ENCODE data around the gene NSG1.
A peak's percentile ranks its signal among the peaks of the same experiment; 100 is the strongest.

NSG1 gene

DNA sequence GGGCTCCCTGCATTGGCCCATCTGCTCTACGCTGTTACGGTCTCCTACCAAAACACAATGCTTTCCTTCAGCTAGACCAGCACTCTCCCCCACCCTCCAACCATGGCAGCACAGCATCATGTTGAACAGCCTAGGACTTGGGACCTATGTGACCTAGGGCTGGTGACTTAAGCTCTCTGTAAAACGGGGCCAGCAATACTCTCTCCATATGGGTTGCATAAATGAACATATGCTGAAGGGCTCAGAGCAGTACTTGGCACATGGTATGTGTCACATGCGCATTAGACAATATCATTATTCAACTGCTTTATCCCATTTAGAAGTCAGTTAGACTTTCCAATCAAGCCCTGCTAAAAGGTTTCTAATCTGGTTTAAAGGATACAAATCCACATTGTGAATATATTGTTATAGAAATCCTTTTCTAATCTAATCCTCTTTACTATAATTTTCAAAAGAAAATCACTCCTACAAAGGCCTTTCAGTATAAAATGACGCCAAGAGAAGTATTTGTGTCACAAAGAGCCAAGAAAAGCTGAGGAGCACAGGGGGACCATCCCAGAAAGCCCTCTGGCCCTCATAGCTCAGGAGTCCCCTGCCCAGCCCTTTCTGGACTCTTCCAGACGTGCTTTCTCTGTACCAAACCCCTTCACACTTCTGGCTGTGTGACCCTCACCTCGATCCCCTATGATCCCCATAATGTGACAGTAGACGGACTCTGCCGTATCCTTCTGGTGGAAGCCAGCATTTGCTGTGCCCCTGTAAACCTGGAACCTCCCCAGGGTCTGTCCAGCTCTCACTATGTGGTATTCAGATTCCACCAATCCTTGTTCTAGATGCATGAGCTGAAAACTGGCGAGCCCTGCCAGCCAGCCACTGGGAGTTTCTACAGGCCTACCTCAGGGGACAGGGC, 42.3 kb downstream of the NSG1 start:
- no peak for FAIRE-seq
- DNase-seq (ENCODE audit: insufficient read length, low spot score) = no peak

DNA sequence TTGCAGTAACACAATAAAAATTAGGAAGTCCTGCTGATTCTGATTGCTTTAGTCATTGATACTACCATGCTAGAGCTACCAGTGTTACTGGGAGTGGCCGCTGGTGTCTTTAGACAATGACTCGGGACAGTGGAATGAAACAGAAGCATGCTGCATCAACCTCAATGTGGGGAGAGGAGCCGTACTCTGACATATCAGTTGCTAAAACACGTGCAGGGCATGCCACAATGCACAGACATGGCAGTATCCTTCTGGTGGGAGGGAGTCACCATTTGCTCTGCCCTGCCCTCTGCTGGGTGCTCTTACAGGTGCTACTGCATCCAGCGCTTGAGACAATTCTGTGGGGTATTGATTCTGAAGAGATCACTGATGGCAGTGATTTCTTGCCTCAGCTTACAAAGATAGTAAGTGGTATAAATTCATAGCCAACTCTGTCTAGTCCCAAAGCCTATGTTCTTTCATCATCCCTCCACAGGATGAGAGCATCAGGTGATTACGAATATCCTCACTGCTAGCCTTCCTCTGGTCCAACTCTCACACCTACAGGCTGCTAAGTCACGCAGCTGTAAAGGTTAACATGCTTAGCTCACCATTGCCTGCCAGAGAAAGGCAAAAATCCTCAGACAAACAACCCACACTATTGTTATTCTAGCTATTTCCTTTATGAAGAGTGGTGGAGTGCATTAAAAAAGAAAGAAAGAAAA, 43.7 kb downstream of the NSG1 start:
- DNase-seq (ENCODE audit: insufficient read length, low spot score) = peak; percentile 66
- peak; percentile 92 for FAIRE-seq

DNA sequence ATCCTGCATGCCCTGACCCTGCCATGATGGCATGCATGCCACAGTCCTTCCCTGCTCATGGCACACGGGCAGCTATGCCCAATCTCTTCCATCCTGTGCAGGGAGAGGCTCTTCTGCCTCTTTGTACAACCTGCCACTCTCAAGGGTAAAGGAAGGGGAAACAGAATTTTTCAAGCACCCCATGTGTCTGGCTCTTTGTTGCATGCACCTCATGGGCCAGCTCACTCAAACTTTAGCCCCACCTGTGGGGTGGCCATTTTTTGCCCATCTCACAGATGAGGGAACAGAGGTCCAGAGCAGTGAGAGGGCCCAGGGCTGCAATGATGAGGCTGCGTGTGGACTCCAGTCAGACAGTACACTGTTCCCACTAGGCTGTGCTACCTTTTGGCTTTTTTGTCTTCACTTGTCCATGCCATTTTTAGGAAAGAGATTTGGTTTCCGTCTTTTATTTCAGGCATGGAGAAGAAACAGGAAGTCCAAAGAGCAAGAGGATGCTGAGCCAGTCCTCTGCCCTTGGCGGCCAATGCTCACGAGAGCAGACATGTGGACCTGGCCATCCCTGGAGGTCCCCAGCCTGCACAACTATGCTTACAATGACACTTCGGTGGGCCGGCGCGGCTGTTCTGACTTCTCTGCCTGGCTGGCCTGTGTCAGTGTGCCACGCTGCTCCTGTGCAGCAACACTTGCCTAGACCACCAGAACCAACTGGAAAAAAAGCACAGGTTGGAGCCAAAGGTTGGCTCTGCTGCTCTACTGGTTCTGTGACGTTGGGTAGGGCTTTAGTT, 45.6 kb downstream of the NSG1 start:
- DNase-seq (ENCODE audit: insufficient read length, low spot score) (no peak), FAIRE-seq (no peak)

DNA sequence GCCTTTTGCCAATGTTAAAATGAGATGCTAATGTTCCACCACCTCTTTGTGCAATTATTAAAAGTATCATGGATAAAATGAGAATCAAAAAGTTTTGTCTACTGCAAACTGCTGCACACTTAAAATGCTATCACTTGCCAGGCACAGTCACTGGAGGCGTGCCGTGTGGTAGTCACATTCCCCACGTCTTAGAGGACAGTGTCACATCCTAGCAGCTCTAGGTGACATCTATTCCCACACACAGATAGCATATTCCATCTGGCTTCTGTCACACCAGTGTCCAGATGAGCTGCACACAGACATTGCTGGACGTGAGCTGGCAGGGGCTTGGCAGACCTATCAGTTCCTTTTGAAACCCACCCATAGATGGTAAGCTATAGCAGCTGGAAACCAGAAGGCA, 47.0 kb downstream of the NSG1 start:
- no peak for DNase-seq (ENCODE audit: insufficient read length, low spot score)
- FAIRE-seq = no peak

DNA sequence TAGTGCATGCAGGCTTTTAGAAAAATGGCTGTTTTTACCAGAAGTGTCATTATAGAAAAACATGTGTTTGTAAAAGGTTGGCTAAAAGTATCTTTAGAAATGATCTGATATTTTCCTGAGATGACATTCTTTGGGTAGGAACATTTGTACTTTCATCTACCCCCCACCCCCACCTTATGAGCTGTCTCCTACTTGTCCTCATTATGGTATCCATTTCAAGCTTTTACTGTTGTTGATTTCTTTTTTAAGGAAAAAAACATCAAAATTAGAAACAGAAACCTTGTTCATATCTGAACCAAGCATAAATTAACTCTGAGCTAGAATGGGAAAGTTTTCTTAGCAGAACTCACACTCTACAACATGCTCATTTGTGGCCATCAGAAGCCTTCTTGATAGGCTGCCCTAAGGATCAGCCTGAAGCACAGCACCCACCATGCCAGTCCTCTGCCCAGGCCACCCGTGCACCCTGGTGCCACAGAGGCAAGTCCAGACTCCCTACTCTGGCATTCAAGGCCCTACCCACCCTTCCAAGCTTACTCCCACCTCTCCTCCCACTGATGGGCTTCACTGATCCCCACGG, 49.4 kb downstream of the NSG1 start:
- FAIRE-seq (no peak), DNase-seq (ENCODE audit: insufficient read length, low spot score) (no peak)

DNA sequence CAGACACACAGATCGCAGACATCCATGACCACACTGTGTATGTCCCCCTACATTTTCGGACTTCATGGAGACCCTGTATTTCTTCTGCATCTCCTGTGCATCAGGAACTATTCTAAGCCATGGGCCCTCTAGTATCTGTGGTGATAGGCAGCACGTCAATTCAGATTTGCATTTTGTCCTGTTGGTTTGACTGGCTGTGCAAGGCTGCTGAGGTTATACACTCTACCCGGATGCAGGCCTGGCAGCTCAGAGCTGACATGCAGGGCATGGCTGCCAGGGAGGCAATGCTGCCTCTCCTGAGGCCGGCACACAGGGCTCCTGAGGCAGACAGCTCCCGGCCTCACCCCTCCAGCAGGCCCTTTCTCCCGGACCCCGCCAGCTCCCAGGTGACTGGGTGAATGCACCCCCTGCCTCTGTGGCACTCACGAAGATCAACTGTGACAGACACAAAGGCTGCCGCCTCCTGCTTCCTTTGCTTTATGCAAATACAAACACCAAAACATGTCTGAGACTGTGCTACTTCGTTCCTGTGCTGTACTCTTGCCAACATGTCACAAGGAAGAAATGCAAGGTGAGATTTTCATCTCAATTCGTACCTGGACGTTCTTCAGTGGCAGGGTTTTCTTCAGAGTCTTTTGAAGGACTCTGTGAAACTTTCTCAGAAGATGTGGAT, 51.0 kb downstream of the NSG1 start:
- no peak for FAIRE-seq
- no peak for DNase-seq (ENCODE audit: insufficient read length, low spot score)

DNA sequence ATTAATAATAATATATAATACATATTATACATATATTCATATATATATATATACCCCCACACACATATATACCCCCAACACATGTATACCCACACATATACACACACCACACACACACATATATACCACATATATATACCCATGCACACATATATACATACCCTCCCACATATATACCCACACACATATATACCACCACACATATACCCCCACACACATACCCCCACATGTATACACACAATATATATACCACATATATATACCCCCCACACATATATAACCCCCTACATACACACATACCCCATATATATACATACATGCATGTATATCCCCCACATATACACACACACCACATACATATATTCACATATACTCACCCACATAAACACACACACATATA, 52.0 kb downstream of the NSG1 start:
- FAIRE-seq = no peak
- DNase-seq (ENCODE audit: insufficient read length, low spot score) = no peak

DNA sequence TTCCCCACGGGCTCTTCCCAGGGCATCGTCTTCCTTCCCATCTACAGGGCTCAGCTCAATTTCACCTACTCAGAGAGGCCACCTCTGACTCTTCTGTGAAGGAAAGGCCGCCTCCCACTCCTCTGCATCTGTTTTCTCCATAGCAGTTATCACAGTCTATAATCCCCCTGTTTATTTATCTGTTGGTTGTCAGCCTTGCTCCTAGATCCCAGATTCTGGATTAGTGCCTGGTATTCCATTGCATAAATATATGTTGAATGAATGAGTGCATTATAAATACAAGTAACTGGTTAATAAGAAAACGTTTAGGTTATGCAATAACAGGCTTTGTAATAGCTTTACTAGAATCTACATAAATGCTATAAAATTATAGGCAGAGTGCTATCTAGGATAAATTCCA, 52.9 kb downstream of the NSG1 start:
- FAIRE-seq (no peak), DNase-seq (ENCODE audit: insufficient read length, low spot score) (no peak)

DNA sequence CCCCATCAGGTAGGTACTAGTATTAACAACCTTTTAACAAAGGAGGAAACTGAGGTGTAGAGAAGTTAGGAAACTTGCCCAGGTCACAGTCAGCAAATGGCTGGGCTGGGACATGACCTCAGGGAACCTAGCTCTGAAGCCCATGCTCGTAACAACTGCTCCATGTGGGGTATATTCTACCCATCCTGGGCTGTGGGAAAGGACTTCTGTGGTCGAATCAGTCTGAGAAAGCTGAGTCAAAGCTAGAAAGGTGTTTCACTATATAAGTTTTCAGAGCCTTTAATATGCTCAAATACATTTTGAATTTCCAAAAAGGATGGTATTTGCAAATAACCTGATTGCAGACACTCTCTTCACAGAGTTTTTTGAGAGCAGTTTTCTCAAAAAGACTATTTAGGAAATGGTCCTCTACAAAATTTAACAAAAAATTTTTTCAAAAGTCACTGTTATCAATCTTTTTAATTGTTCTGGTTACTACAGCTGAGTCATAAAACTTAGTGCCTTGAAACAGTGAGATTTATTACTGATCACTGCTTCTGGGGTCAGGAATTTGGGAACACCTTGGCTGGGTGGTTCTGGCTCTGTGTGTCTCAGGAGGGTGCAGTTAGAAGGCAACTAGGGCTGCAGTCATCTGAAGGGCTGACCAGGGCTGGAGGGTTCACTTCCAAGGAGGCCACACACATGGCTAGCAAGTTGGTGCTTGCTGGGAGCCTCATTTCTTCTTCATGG, 53.6 kb downstream of the NSG1 start:
- DNase-seq (ENCODE audit: insufficient read length, low spot score) = no peak

DNA sequence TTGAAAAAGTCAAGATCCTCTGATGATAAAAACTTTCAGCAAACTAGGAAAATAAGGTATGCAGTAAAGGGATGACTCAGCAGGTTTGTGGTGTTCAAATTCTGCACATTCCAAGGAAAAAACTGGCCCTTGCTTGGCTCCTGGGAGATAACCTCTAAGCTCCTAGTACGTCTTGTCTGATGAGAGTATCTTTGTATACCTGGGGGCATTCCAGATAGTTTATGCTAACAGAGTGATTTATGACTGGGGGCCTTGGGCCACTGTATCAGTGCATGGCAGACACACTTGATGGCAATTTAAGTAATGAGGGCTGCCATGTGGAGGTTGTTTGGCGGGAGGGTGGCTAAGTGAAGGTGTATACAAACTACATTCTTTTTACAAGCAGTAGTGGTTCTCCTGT, 56.9 kb downstream of the NSG1 start:
- FAIRE-seq = no peak
- peak; percentile 26 for DNase-seq (ENCODE audit: insufficient read length, low spot score)

More for the DNA sequence above, 53.6 kb downstream of the NSG1 start:
- no peak for FAIRE-seq

DNA sequence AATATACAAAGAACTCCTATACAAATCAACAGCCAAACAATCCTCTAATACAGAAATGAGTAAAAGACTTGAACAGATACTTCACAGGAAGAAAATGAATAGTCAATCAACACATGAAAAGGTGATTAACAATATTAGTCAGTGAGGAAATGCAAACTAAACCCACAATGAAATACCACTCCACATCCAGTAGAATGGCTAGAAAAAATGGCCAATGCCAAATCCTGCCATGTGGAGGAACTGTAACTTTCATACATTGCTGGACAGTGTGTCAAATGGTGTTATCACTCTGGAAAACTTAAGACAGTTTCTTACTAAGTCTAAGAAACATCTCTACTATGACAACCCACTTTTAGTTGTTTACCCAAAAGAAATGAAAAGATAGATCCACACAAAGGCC, 59.5 kb downstream of the NSG1 start:
- no peak for DNase-seq (ENCODE audit: insufficient read length, low spot score)
- FAIRE-seq = no peak

DNA sequence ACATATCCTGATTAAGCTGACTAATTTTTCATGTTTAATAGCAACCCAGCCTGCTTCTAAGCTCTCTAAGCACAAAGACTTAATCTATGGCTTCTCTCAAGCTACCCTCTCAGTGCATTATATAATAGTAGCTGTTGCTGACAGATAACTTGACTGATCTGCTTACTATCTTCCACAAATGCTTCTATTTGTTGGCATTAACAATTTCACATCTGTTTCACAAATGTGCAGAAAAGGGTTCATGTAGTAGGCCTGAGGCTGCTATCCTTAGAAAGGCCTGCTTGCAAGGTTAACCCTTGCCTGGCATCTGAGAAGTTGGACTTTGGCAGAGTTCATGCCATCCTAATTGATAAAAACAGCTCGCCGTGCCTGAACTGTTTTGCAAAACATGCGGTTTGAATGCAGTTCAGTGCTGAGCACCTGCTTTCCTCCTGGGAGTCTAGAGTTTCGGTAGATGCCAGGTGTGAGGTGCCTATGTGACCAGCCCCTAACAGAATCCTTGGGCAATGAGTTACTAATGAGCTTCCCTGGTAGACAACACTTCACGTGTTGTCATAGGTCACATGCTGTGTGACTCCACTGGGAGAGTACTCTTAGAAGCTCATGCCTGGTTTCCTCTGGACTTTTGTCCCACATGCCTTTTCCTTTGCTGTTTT, 68.4 kb downstream of the NSG1 start:
- DNase-seq (ENCODE audit: insufficient read length, low spot score) (no peak), FAIRE-seq (no peak)

DNA sequence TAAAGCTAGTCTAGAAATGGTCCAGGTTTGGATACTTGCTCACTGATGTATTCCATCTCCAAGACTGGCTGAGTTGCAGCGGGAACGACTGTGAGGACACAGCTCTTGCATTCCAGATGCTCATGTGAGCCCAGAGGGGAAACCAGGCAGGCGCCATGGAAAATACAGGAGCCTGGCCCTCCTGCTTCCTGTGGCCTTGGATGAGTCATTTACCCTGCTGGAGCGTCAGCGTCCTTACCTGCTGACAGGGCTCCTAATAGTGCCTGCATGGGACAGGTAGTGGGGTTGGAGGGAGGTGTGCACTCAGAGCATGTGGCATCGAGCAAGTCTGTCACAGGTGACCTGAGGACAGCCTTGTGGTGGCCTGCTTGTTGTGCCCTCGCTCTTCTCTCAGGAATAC, 69.4 kb downstream of the NSG1 start:
- DNase-seq (ENCODE audit: insufficient read length, low spot score) (no peak), FAIRE-seq (no peak)

DNA sequence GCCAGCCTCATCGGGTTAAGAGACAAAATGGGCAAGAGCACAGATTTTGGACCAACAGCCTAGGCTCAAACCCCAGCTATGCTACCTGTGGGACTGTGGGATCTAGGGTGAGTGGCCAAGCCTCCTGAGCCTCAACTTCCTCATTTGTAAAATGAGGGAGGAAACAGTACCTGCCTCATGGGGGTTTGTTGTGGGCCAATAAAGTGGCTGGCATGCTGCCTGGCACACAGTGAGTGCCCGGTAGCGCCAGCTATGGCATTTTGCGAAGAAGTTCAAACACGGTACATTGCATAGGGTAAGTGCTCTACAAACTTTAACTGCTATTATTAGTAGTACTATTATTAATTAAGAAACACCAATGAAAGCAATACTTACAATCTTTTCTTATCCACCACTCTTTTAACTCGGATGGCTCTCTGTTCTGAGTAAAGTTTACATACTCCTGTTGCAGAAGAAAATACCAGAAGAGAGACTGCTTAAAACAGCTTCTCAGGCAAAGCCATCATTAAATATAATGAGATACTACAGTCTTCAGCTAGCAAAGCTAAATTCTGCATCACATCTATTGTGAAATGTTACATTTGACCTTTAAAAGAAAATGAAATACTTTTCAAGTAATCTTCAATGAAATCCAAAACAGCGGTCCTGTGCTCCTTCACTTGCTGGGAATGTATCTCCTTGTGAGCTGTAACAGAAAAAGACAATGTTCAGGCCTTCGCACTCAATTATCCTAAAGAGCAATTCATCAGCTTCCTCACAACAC, 70.1 kb downstream of the NSG1 start:
- no peak for DNase-seq (ENCODE audit: insufficient read length, low spot score)
- FAIRE-seq = no peak

DNA sequence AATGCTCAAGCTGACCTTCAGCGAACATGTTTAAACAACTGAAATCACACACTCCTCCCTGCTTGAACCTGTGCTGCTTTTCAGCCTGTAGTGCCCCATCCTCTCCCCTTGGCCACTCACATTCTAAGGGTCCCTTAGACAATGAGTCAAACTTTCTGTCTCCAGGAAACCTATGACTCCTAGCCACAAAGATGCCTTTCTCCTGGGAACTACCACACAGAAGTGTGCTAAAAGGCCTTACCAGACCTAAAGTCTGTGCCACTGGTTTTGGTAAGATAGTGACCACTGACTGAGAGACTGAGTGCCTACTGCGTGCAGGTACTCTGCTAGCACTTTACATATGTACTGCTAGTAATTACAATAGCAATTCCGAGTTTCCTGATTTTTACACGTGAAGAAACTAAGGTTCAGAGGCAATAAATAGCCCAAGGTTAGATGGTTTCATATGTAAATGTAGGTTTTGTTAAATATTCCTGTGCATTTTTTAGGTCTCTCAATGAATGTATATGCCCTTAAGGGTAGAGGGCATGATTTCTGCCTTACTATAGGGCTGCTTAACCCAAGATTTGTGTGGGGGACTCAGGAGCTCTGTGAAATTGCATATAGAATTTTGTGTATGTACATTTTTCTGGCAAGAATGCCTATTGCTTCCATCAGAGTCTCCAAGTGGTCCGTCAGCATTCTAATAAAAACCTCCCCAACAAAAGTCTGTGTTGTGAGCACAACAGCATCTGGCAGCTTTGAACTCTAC, 71.1 kb downstream of the NSG1 start:
- FAIRE-seq (no peak), DNase-seq (ENCODE audit: insufficient read length, low spot score) (no peak)

DNA sequence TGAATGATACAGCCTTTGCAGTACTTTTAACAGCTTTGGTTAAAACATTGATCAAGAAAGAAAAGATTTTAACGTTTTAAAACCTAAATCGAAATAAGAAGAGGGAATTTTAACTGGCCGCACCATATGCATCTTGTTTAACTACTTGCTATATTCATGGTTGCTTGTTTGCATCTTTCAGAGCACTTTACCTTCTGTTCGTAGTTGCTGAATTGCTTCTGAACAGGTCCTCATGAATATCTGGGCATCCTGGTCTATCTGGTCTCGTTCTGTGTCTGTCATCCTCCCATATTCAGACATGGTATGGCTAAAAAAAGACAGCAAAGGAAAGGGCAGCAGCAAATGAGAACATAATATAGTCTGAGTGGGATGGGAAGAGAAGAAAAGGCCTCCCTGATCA, 72.3 kb downstream of the NSG1 start:
- no peak for DNase-seq (ENCODE audit: insufficient read length, low spot score)
- FAIRE-seq = no peak

DNA sequence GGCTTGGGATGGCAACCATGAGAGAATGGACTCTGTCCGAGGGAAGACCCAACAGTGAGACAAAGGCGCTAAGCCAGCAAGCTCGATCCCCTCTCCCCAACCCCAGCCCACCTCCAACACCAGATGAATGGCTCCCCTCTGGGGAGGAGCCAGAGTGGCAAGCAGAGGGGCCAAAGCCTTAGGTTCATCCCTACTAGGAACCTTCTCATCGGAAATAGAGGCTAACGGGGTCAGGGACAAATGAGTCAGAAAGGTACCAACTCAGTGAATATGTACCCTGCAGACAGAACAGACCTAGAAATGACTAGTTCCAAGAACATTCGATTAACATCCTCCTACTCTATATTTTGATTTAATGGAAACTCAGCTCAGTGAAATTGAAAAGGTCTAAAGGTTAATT, 73.9 kb downstream of the NSG1 start:
- FAIRE-seq = no peak
- DNase-seq (ENCODE audit: insufficient read length, low spot score) = no peak

DNA sequence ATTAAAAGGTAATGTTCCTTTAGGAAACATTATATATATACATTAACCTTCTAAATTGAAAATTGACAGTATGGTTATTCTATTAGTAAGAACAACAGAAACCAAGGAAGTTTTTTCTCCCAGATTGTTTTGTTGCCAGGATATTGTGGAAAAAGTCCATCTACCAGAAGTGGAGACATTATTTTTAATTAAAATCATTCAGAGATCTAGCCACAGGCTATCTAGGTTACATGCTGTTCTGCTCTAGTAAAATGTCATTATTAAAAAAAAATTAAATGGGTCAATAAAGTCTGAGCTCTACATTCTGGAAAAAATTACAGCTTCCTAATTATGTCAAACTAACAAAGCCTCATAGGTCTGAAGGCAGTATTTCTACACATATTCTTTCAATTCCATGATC, 74.3 kb downstream of the NSG1 start:
- DNase-seq (ENCODE audit: insufficient read length, low spot score) (no peak), FAIRE-seq (no peak)
